Measurements from ENCODE around the gene OGN. TPM values are rescaled to one million over a fixed set of nuclear protein-coding genes. Genes with fewer than 3 reads are reported as not detected.

The OGN gene
- 1.6 TPM for polyA plus RNA-seq (2013, experiment 1 of 2)
- polyA plus RNA-seq (2013, experiment 2 of 2) = 1.5 TPM

DNA sequence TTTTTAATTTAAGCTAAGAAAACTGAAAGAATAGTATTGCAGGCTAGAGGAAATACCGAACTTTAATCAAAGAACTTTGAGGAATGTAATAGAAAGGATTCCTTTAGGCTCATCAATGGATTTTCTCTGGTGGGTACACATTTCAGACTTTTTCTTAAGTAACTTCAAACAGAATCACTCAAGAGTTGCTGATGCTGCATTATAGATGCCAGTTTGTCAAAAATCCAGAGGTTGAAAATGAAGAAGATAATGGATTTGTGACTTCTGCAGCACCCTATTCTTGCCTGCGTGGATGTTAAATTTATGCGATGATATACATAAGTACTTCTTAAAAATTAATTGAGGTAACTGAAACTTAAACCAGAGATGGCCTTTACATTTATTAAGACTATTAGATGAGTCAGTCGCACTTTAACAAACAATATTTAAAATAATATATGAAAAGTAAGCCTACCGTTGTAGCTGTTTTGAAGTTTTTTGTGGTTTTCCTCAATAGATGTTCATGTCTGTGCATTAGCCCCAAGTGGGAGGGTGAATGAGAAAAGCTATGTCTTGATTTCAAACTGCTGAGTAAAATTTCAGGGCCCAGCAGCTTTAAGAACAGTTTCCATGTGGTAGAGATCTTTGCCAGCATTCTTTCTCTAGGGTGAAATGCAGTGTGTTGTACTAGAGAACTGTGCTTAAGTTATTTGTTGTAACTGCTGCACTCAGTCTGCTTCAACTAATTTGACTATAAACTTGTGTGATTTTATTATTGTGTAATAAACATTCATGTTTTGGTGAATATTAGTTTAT, at the start of gene OGN:
OGN (minus strand) TSS at position 537 of the 795 bp plus-strand sequence. CDS start 1,171 bp downstream, outside the sequence.
- H3K4me1 ChIP-seq (ENCODE audit: control insufficient read depth, insufficient read depth, low read length, poor library complexity, severe bottlenecking) = peaks cover 9% of the 10 kb centered on the region
- H3K9me3 ChIP-seq (ENCODE audit: control insufficient read depth, low read length) = no peaks in the 10 kb centered on the region
- no peak within 1 kb of the TSS for H3K4me3 ChIP-seq (ENCODE audit: extremely low read depth, insufficient read depth, low read length, poor library complexity, severe bottlenecking)
- no peaks in the 10 kb centered on the region for H3K36me3 ChIP-seq (ENCODE audit: control insufficient read depth, insufficient read depth, low read length)
- 67% methylated on average over 1 of the region's 5 CpGs; no CpG with 5 or more reads in 1 of the 2 experiments for WGBS, 2 experiments (ENCODE audit: insufficient coverage in 2 of 2)
- no peak within 1 kb of the TSS for H3K27ac ChIP-seq (ENCODE audit: low read depth, low read length, severe bottlenecking)

DNA sequence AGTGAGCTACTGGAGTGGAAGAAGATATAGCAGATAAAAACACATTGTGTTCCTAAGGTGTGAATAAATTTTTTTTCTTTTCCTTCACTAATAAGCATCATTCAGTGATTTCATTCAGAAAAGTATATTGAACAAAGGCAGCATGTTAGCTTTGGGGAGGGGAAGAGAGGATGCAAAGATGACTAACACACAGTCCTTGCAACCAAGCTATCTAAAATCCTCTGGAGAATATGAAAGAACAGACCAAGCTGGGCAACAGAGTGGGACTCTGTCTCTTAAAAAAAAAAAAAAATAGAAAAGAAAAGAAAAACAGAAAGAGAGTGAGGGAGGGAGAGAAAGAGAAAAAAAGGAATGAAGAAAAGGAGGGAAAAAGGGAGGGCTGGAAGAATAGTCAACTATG, 42.2 kb upstream of the OGN start:
- Histone ChIP-seq H3K4me1 (ENCODE audit: control insufficient read depth, insufficient read depth, low read length, poor library complexity, severe bottlenecking) (peaks cover 7% of the 10 kb centered on the region), H3K9me3 (ENCODE audit: control insufficient read depth, low read length) (no peaks in the 10 kb centered on the region), H3K4me3 (ENCODE audit: extremely low read depth, insufficient read depth, low read length, poor library complexity, severe bottlenecking) (no peak overlapping the region), H3K27ac (ENCODE audit: low read depth, low read length, severe bottlenecking) (no peak overlapping the region), H3K36me3 (ENCODE audit: control insufficient read depth, insufficient read depth, low read length) (no peaks in the 10 kb centered on the region)

GRCh38 chr9:92444841-92445240, 40.5 kb upstream of the OGN start:
- H3K9me3 ChIP-seq (ENCODE audit: control insufficient read depth, low read length) = no peaks in the 10 kb centered on the region
- no peaks in the 10 kb centered on the region for H3K36me3 ChIP-seq (ENCODE audit: control insufficient read depth, insufficient read depth, low read length)
- H3K4me1 ChIP-seq (ENCODE audit: control insufficient read depth, insufficient read depth, low read length, poor library complexity, severe bottlenecking) = peaks cover 7% of the 10 kb centered on the region
- no peak overlapping the region for H3K4me3 ChIP-seq (ENCODE audit: extremely low read depth, insufficient read depth, low read length, poor library complexity, severe bottlenecking)
- H3K27ac ChIP-seq (ENCODE audit: low read depth, low read length, severe bottlenecking) = no peak overlapping the region
- WGBS, 2 experiments (ENCODE audit: insufficient coverage in 2 of 2) = 87 to 98% methylated on average over 4 of the region's 4 CpGs

GRCh38 chr9:92440751-92441046, 36.3 kb upstream of the OGN start:
- 89% methylated on average over 3 of the region's 6 CpGs; no CpG with 5 or more reads in 1 of the 2 experiments for WGBS, 2 experiments (ENCODE audit: insufficient coverage in 2 of 2)
- H3K4me1 ChIP-seq (ENCODE audit: control insufficient read depth, insufficient read depth, low read length, poor library complexity, severe bottlenecking) = no peaks in the 10 kb centered on the region
- no peaks in the 10 kb centered on the region for H3K9me3 ChIP-seq (ENCODE audit: control insufficient read depth, low read length)
- no peak overlapping the region for H3K27ac ChIP-seq (ENCODE audit: low read depth, low read length, severe bottlenecking)
- no peak overlapping the region for H3K4me3 ChIP-seq (ENCODE audit: extremely low read depth, insufficient read depth, low read length, poor library complexity, severe bottlenecking)
- no peaks in the 10 kb centered on the region for H3K36me3 ChIP-seq (ENCODE audit: control insufficient read depth, insufficient read depth, low read length)

- no peaks in the 10 kb centered on the region for H3K9me3 ChIP-seq (ENCODE audit: control insufficient read depth, low read length)
- 94 to 100% methylated on average over 2 to 3 of the region's 5 CpGs for WGBS, 2 experiments (ENCODE audit: insufficient coverage in 2 of 2)
- H3K4me3 ChIP-seq (ENCODE audit: extremely low read depth, insufficient read depth, low read length, poor library complexity, severe bottlenecking) = no peak overlapping the region
- no peak overlapping the region for H3K27ac ChIP-seq (ENCODE audit: low read depth, low read length, severe bottlenecking)
- no peaks in the 10 kb centered on the region for H3K4me1 ChIP-seq (ENCODE audit: control insufficient read depth, insufficient read depth, low read length, poor library complexity, severe bottlenecking)
- no peaks in the 10 kb centered on the region for H3K36me3 ChIP-seq (ENCODE audit: control insufficient read depth, insufficient read depth, low read length)
Measured at GRCh38 chr9:92439921-92440750, 35.8 kb upstream of the OGN start.

- Histone ChIP-seq H3K27ac (ENCODE audit: low read depth, low read length, severe bottlenecking) (no peak overlapping the region), H3K36me3 (ENCODE audit: control insufficient read depth, insufficient read depth, low read length) (no peaks in the 10 kb centered on the region), H3K4me1 (ENCODE audit: control insufficient read depth, insufficient read depth, low read length, poor library complexity, severe bottlenecking) (no peaks in the 10 kb centered on the region), H3K9me3 (ENCODE audit: control insufficient read depth, low read length) (no peaks in the 10 kb centered on the region), H3K4me3 (ENCODE audit: extremely low read depth, insufficient read depth, low read length, poor library complexity, severe bottlenecking) (no peak overlapping the region)
- WGBS, 2 experiments (ENCODE audit: insufficient coverage in 2 of 2) = 91 to 100% methylated on average over 2 of the region's 5 CpGs
Measured at GRCh38 chr9:92438900-92439526, 34.6 kb upstream of the OGN start.

GRCh38 chr9:92435263-92435662, 30.9 kb upstream of the OGN start:
- WGBS, 2 experiments (ENCODE audit: insufficient coverage in 2 of 2) = no CpG with 5 or more reads among the region's 1 CpG
- Histone ChIP-seq H3K9me3 (ENCODE audit: control insufficient read depth, low read length) (no peaks in the 10 kb centered on the region), H3K4me3 (ENCODE audit: extremely low read depth, insufficient read depth, low read length, poor library complexity, severe bottlenecking) (no peak overlapping the region), H3K27ac (ENCODE audit: low read depth, low read length, severe bottlenecking) (no peak overlapping the region), H3K4me1 (ENCODE audit: control insufficient read depth, insufficient read depth, low read length, poor library complexity, severe bottlenecking) (no peaks in the 10 kb centered on the region), H3K36me3 (ENCODE audit: control insufficient read depth, insufficient read depth, low read length) (no peaks in the 10 kb centered on the region)

DNA sequence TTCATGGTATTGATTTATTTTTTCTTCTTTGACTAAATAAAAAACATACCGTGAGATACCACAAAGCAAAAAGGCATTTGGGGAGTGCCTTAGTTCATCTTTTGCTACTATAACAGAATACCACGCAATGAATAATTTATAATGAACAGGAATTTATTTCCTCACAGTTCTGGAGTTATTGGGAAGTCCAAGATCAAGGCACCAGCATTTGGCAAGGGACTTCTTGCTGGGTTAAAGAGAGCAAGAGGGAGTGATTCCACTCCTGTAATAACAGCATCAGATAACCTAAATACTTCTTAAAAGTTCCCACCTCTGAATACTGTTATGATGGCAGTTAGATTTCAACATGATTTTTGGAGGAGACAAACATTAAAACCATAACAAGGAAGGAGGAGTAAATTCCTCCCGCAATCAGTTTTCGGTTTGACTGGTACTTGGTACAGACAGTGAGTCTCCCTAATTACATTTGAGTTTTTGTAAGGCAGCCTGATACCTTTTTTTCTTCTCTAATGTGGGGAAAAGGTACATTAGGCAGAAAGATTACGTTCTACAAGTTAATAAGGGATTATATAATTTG, 28.7 kb upstream of the OGN start:
- H3K4me1 ChIP-seq (ENCODE audit: control insufficient read depth, insufficient read depth, low read length, poor library complexity, severe bottlenecking) = no peaks in the 10 kb centered on the region
- H3K9me3 ChIP-seq (ENCODE audit: control insufficient read depth, low read length) = no peaks in the 10 kb centered on the region
- no peaks in the 10 kb centered on the region for H3K36me3 ChIP-seq (ENCODE audit: control insufficient read depth, insufficient read depth, low read length)
- WGBS, 2 experiments (ENCODE audit: insufficient coverage in 2 of 2) = 100% methylated on average over 1 of the region's 5 CpGs; no CpG with 5 or more reads in 1 of the 2 experiments
- H3K27ac ChIP-seq (ENCODE audit: low read depth, low read length, severe bottlenecking) = no peak overlapping the region
- H3K4me3 ChIP-seq (ENCODE audit: extremely low read depth, insufficient read depth, low read length, poor library complexity, severe bottlenecking) = no peak overlapping the region

DNA sequence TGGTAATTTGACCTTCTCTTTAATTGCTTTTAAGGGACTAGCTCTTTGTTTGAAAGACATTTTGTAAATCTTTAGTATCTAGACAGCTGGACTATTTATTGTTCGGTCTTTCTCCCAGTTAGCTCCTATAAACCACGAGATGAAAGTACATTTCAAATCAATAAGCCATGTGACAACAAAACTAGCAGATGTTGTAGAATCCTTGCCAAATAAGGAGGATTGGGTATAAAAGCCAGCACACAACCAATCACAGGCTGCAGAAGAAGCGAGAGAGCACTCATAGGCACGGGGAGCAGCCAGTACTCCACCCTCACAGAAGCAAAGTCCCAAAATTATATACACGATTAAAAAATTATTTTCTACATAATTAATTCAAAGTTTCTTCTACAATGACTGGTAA, 28.0 kb upstream of the OGN start:
- WGBS, 2 experiments (ENCODE audit: insufficient coverage in 2 of 2) = 100% methylated on average over 1 to 3 of the region's 5 CpGs
- Histone ChIP-seq H3K9me3 (ENCODE audit: control insufficient read depth, low read length) (no peaks in the 10 kb centered on the region), H3K36me3 (ENCODE audit: control insufficient read depth, insufficient read depth, low read length) (no peaks in the 10 kb centered on the region), H3K4me1 (ENCODE audit: control insufficient read depth, insufficient read depth, low read length, poor library complexity, severe bottlenecking) (no peaks in the 10 kb centered on the region), H3K27ac (ENCODE audit: low read depth, low read length, severe bottlenecking) (no peak overlapping the region), H3K4me3 (ENCODE audit: extremely low read depth, insufficient read depth, low read length, poor library complexity, severe bottlenecking) (no peak overlapping the region)

- Histone ChIP-seq H3K27ac (ENCODE audit: low read depth, low read length, severe bottlenecking) (no peak overlapping the region), H3K36me3 (ENCODE audit: control insufficient read depth, insufficient read depth, low read length) (no peaks in the 10 kb centered on the region), H3K9me3 (ENCODE audit: control insufficient read depth, low read length) (no peaks in the 10 kb centered on the region), H3K4me3 (ENCODE audit: extremely low read depth, insufficient read depth, low read length, poor library complexity, severe bottlenecking) (no peak overlapping the region), H3K4me1 (ENCODE audit: control insufficient read depth, insufficient read depth, low read length, poor library complexity, severe bottlenecking) (no peaks in the 10 kb centered on the region)
- no CpG with 5 or more reads among the region's 2 CpGs for WGBS, 2 experiments (ENCODE audit: insufficient coverage in 2 of 2)
Measured at GRCh38 chr9:92429836-92430235, 25.5 kb upstream of the OGN start.
